Cardiac muscle cell (in vitro differentiated cells and primary cell): ENCODE results near the gene AGTPBP1. TPM values are rescaled to one million over a fixed set of nuclear protein-coding genes. Genes with fewer than 3 reads are reported as not detected.

Source experiments
- DNase-seq, 2 donors: peaks; one replicate each; pipeline versions ENCODE4 v3.0.0 to v3.0.0-alpha.2; 2010 to 2017; ENCODE audit warnings: low read depth in 1 of 2, low spot score in 1 of 2
- H3K27ac ChIP-seq: fragments of 200-600 bp; sonication (generic); 2 replicates; pipeline ENCODE4 v1.5.1; 2016
- H3K27me3 ChIP-seq: fragments of 200-600 bp; sonication (generic); 2 replicates; pipeline ENCODE4 v1.6.0; 2016; ENCODE audit warnings: control low read depth
- H3K36me3 ChIP-seq: fragments of 200-600 bp; sonication (generic); 2 replicates; pipeline ENCODE4 v1.5.1; 2016; ENCODE audit warnings: control low read depth
- H3K4me1 ChIP-seq: fragments of 200-600 bp; sonication (generic); 2 replicates; pipeline ENCODE4 v1.8.1; 2017; ENCODE audit warnings: low read depth, mild to moderate bottlenecking, mixed run types
- H3K4me3 ChIP-seq: fragments of 200-600 bp; sonication (generic); 2 replicates; pipeline ENCODE4 v1.5.1; 2016; ENCODE audit warnings: mild to moderate bottlenecking
- H3K9me3 ChIP-seq: fragments of 200-600 bp; sonication (generic); 2 replicates; pipeline ENCODE4 v1.5.1; 2017; ENCODE audit warnings: low read depth, mild to moderate bottlenecking, control low read depth
- polyA plus RNA-seq: library from polyadenylated mRNA; unstranded; fragments of >200 nt; fragmentation: Nextera tagmentation; extraction: Ambion mirVana; gene quantifications from 2 replicates; pipeline ENCODE4 v1.2.1, GENCODE V29; 2016
- total RNA-seq: library from RNA; depleted of rRNA; stranded (reverse); fragments of >200 nt; gene quantifications from 2 replicates; pipeline ENCODE4 v1.2.3, GENCODE V29; 2016
- TF ChIP-seq, protein P1 (sequence below): IDR thresholded peaks from 2 replicates; pipeline ENCODE4 v1.5.1; 2012; ENCODE audit warnings: low read depth, mild to moderate bottlenecking, low read length

AGTPBP1 gene
- total and polyA plus RNA-seq, 2 experiments from 2014 or later = 15.0 to 30.5 TPM

DNA sequence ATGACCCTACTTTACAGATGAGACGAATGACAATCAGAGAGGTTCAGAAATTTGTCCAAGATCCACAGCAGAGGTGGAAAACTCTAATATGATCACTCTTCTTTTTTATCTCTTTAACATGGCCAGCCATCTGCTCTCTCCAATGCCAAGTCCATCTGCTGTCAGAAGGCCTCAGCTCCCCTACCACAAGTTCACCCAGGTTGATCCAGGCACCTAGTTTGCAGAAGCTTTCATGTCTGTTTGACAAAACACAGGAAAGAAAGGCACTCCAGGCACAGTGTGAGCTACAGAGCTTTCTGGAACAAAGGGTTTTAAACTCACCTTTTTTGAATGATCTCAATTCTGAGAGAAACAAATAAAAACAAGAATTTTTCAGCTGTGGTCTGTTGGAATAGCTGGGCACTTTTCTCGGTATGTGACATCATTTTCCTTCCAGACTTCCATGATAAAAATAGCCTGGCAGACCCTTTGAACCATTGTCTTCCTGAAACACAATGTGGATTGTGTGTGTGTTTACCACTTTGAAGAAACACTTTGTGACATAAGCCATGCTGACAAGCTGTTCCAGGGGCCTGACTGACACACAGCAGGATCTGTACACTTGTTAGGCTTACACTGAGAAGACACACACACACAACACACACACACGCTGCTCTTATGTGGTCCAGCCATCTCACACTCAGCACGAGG, 214.3 kb downstream of the AGTPBP1 start:
- TF ChIP-seq, protein P1, sequence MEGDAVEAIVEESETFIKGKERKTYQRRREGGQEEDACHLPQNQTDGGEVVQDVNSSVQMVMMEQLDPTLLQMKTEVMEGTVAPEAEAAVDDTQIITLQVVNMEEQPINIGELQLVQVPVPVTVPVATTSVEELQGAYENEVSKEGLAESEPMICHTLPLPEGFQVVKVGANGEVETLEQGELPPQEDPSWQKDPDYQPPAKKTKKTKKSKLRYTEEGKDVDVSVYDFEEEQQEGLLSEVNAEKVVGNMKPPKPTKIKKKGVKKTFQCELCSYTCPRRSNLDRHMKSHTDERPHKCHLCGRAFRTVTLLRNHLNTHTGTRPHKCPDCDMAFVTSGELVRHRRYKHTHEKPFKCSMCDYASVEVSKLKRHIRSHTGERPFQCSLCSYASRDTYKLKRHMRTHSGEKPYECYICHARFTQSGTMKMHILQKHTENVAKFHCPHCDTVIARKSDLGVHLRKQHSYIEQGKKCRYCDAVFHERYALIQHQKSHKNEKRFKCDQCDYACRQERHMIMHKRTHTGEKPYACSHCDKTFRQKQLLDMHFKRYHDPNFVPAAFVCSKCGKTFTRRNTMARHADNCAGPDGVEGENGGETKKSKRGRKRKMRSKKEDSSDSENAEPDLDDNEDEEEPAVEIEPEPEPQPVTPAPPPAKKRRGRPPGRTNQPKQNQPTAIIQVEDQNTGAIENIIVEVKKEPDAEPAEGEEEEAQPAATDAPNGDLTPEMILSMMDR = no peak
- Histone ChIP-seq H3K4me3 (no peak overlapping the region), H3K9me3 (no peaks in the 10 kb centered on the region), H3K27ac (no peak overlapping the region), H3K4me1 (peaks cover 3% of the 10 kb centered on the region), H3K27me3 (peaks cover 24% of the 10 kb centered on the region), H3K36me3 (no peaks in the 10 kb centered on the region)
- DNase-seq = peak in 1 of 2 donors; percentile 10

DNA sequence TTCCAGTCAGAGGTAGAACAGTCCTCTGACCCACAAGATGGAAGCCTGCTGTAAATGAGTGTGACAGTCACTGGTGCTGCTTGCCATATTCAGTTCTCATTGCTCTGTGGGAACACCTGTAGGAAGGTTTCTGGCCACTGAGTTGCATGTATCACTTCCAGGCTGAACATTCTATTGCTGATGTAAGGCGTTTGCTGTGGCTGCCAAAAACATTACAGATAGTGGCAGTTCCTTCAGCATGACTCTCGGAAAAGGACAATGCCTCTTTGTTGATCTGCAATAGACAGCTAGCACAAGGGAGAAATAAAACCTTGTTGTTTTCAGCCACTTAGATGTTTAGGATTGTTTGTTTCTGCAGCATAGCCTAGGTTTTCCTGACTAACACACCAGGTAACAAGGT, 217.2 kb downstream of the AGTPBP1 start:
- DNase-seq = peak in 1 of 2 donors; percentile 43
- H3K9me3 ChIP-seq = no peaks in the 10 kb centered on the region
- no peak overlapping the region for H3K4me3 ChIP-seq
- peaks cover 39% of the 10 kb centered on the region for H3K27me3 ChIP-seq
- no peaks in the 10 kb centered on the region for H3K36me3 ChIP-seq
- no peak overlapping the region for H3K27ac ChIP-seq
- TF ChIP-seq, protein P1 = no peak
- H3K4me1 ChIP-seq = peaks cover 3% of the 10 kb centered on the region

DNA sequence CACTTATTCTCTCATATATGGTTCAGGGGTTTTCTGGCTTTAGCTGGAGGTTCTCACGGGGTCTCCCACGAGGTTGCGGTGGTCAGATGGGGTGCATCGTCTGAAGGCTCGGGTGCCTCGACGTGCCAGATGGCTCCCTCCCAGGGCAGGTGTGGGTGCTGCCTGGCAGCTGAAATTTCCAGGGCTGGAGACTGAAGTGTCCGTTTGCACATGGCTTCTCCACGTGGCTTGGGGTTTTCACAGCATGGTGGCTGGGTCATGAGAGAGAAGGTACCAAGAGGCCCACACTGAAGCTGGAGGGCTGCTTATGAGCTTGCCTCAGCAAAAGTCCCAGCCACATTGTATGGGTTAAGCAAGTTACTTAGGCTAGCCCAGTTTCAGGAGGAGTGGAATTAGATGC, 218.6 kb downstream of the AGTPBP1 start:
- Histone ChIP-seq H3K4me3 (no peak overlapping the region), H3K9me3 (no peaks in the 10 kb centered on the region), H3K27me3 (peaks cover 39% of the 10 kb centered on the region), H3K36me3 (no peaks in the 10 kb centered on the region), H3K27ac (no peak overlapping the region), H3K4me1 (peaks cover 3% of the 10 kb centered on the region)
- no peak for DNase-seq
- TF ChIP-seq, protein P1 = no peak

DNA sequence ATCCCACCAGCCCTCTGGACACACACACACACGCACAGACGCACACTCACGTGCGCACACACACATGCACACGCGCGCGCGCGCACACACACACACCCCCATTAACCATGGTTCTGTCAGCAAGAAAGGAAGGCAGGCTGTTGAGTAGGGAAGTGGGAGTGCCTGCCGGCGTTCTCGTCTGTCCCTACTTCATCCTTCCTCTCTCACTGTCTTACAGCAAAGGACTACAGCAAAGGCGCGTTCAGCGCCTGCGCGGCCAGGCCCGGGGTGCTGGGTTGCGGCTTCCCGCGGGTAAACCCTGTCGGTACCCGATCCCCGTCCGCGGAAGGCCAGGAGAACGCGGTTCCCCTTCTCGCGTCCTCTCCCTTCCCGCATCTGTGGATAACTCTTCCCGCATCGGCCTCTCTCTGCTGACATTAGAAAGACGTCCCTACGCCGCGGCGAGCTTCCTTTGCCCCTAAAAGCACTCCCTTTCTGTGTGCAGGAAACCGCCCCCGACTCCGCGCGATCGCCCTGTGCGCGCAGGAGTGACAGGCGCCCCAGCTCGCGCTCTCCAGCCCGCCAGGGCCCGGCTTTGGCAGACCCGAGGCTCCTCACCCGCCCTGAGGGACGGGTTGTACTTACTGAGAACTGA, 219.2 kb downstream of the AGTPBP1 start:
- H3K36me3 ChIP-seq = no peaks in the 10 kb centered on the region
- peaks cover 39% of the 10 kb centered on the region for H3K27me3 ChIP-seq
- DNase-seq = peak; percentile 35 to 73
- H3K9me3 ChIP-seq = no peaks in the 10 kb centered on the region
- TF ChIP-seq, protein P1 = no peak
- peak overlapping the region; percentile 37 for H3K4me3 ChIP-seq
- H3K27ac ChIP-seq = no peak overlapping the region
- H3K4me1 ChIP-seq = peaks cover 3% of the 10 kb centered on the region

DNA sequence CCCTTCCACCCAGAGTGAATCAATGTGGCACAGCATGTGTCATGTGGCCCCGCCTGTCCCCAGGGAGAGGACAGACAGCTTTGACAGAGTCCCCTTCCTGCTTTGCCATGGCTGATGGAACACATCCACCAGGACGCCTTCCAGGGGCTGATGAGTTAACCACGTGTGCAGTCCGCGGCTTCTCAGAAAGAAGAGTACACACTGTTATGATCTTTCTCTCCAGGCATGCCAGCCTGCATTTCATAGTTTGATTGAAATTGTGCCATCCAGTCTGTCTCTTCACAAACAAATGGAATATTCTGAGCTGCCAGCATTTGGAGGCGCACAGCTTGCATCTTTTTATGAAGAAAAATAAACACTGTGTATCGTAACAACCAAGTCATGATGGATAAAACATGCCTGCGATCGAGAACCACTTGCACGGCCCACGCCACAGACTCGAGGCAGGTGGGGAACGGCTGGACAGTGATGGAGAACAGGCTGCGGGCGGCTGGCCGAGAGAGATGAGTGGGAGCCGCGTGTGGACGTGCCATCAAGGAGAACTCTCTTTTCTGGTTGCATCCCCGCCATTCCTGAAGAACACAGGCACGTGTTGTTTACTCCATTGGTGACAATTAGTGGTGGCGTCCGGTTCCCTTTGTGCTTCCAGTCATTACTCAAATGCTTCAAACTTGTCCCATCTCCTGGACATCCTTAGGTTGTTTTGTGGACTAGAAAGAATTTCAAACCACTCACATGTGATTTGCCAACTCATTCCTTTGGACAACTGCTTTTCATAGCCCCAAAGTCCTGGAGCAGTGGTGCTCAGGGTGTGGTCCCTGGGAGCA, 220.2 kb downstream of the AGTPBP1 start:
- TF ChIP-seq, protein P1 = no peak
- Histone ChIP-seq H3K27me3 (peaks cover 39% of the 10 kb centered on the region), H3K4me1 (no peaks in the 10 kb centered on the region), H3K27ac (no peak overlapping the region), H3K9me3 (no peaks in the 10 kb centered on the region), H3K4me3 (no peak overlapping the region), H3K36me3 (no peaks in the 10 kb centered on the region)
- DNase-seq = no peak
